Caco-2 (cell line): ENCODE results near the gene USP13. TPM values are rescaled to one million over a fixed set of nuclear protein-coding genes. Genes with fewer than 3 reads are reported as not detected.

Experiments used
- BruUV-seq: library from RNA; stranded (reverse); fragments of 400-500 nt; replicated peaks from 2 replicates; lab custom pipeline; 2021; lab: Mats Ljungman, UMichigan
- CTCF ChIA-PET: fragments of 300-600 bp; sonication (Branson Sonifier 250); formaldehyde crosslinking; loops from one replicate; lab custom pipeline; 2022; ENCODE audit warnings: antibody characterized with exemption; lab: Charles Lee
- POLR2A ChIA-PET: fragments of 300-600 bp; sonication (Branson Sonifier 250); formaldehyde crosslinking; loops from one replicate; lab custom pipeline; 2022; ENCODE audit warnings: antibody characterized with exemption; lab: Charles Lee
- DNase-seq, 2 experiments: peaks; one replicate each; pipeline versions ENCODE4 v3.0.0 to v3.0.0-alpha.2; 2020 to 2022
- H3K27me3 ChIP-seq: replicated peaks from 2 replicates; pipeline ENCODE4 v1.6.0; 2011; ENCODE audit warnings: low read length; ENCODE audit not compliant: control insufficient read depth, insufficient read depth
- H3K36me3 ChIP-seq: 2 replicates; pipeline ENCODE4 v1.5.1; 2011; ENCODE audit warnings: low read length; ENCODE audit not compliant: control insufficient read depth, insufficient read depth
- H3K4me1 ChIP-seq: fragments of 250-450 bp; sonication (Bioruptor Pico); 2 replicates; pipeline ENCODE4 v1.5.1; 2020; ENCODE audit warnings: mild to moderate bottlenecking
- H3K4me3 ChIP-seq: 2 replicates; pipeline ENCODE4 v1.5.1; 2011; ENCODE audit warnings: low read depth, mild to moderate bottlenecking, control low read depth, low read length
- H3K9me3 ChIP-seq: fragments of 250-450 bp; sonication (Bioruptor Pico); 2 replicates; pipeline ENCODE4 v1.5.1; 2020; ENCODE audit warnings: mild to moderate bottlenecking, moderate library complexity
- H3K27ac Mint-ChIP-seq: one replicate; pipeline ENCODE4 v1.8.0; 2022; ENCODE audit warnings: mixed read lengths; ENCODE audit not compliant: unreplicated experiment
- H3K27me3 Mint-ChIP-seq: one replicate; pipeline ENCODE4 v1.8.0; 2022; ENCODE audit warnings: mixed read lengths; ENCODE audit not compliant: insufficient read depth, unreplicated experiment
- H3K36me3 Mint-ChIP-seq: one replicate; pipeline ENCODE4 v1.8.0; 2022; ENCODE audit warnings: mild to moderate bottlenecking, mixed read lengths; ENCODE audit not compliant: insufficient read depth, unreplicated experiment
- H3K4me1 Mint-ChIP-seq: one replicate; pipeline ENCODE4 v1.8.0; 2022; ENCODE audit warnings: low read depth, mixed read lengths; ENCODE audit not compliant: unreplicated experiment
- H3K4me3 Mint-ChIP-seq: one replicate; pipeline ENCODE4 v1.8.0; 2022; ENCODE audit warnings: mild to moderate bottlenecking, moderate library complexity, mixed read lengths; ENCODE audit not compliant: unreplicated experiment
- H3K9me3 Mint-ChIP-seq: one replicate; pipeline ENCODE4 v1.8.0; 2022; ENCODE audit warnings: mixed read lengths; ENCODE audit not compliant: unreplicated experiment
- CTCF ChIP-seq, 2 experiments: fragments of 200-600 bp in 1 of 2; IDR thresholded peaks; 1 replicate in 1 of 2; 2 replicates in 1 of 2; pipeline versions ENCODE4 v1.5.1 to v1.8.0; 2011 to 2022; ENCODE audit warnings: antibody characterized with exemption in 1 of 2, control low read depth in 1 of 2, inconsistent platforms in 1 of 2, low read depth in 1 of 2, low read length in 1 of 2, mild to moderate bottlenecking in 1 of 2, moderate library complexity in 1 of 2; ENCODE audit not compliant: insufficient read depth in 1 of 2, severe bottlenecking in 1 of 2, unreplicated experiment in 1 of 2
- intact Hi-C: fragments of 100-400 bp; cut with micrococcal nuclease; formaldehyde crosslinking; loops from one replicate; pipeline ENCODE4 v1.10.0; 2022; ENCODE audit not compliant: unreplicated experiment
- total RNA-seq: library from RNA; stranded (reverse); gene quantifications from 2 replicates; pipeline ENCODE4 v1.2.3, GENCODE V29; 2022

The USP13 gene
- total RNA-seq, 1 experiment from 2014 or later, result 16.2 TPM

GRCh38 chr3:179717219-179717618 lies 64.4 kb downstream of the USP13 start:
- no peak overlapping the region for H3K4me3 Mint-ChIP-seq
- BruUV-seq, result no TSS peak
- H3K9me3 Mint-ChIP-seq, result no peaks in the 10 kb centered on the region
- H3K4me3 ChIP-seq, result no peak overlapping the region
- intact Hi-C loops, result no loop called here
- H3K9me3 ChIP-seq, result no peaks in the 10 kb centered on the region
- no peaks in the 10 kb centered on the region for H3K27me3 Mint-ChIP-seq
- ChIA-PET POLR2A (no interaction called here), CTCF (no interaction called here)
- no peak overlapping the region for H3K27ac Mint-ChIP-seq
- H3K27me3 ChIP-seq, result no peaks in the 10 kb centered on the region
- H3K4me1 Mint-ChIP-seq, result no peaks in the 10 kb centered on the region
- H3K36me3 Mint-ChIP-seq, result peaks cover 6% of the 10 kb centered on the region
- no peak for DNase-seq
- TF ChIP-seq CTCF (IDR thresholded peaks at IDR 0.05; ENCODE audit: insufficient read depth in 1 of 2, low read depth in 1 of 2, low read length in 1 of 2, severe bottlenecking in 1 of 2, unreplicated experiment in 1 of 2), result no peak
- no peaks in the 10 kb centered on the region for H3K36me3 ChIP-seq
- H3K4me1 ChIP-seq, result no peaks in the 10 kb centered on the region

- CTCF ChIA-PET, result no interaction called here
- Mint-ChIP-seq H3K4me3 (no peak overlapping the region), H3K9me3 (no peaks in the 10 kb centered on the region), H3K36me3 (peaks cover 15% of the 10 kb centered on the region), H3K27me3 (no peaks in the 10 kb centered on the region), H3K4me1 (no peaks in the 10 kb centered on the region), H3K27ac (no peak overlapping the region)
- no peaks in the 10 kb centered on the region for H3K4me1 ChIP-seq
- DNase-seq, result no peak
- no TSS peak for BruUV-seq
- intact Hi-C loops, result no loop called here
- no peaks in the 10 kb centered on the region for H3K9me3 ChIP-seq
- H3K27me3 ChIP-seq, result no peaks in the 10 kb centered on the region
- H3K36me3 ChIP-seq, result no peaks in the 10 kb centered on the region
- POLR2A ChIA-PET, result no interaction called here
- no peak for TF ChIP-seq CTCF (IDR thresholded peaks at IDR 0.05; ENCODE audit: insufficient read depth in 1 of 2, low read depth in 1 of 2, low read length in 1 of 2, severe bottlenecking in 1 of 2, unreplicated experiment in 1 of 2)
- H3K4me3 ChIP-seq, result no peak overlapping the region
These were observed 66.4 kb downstream of the USP13 start for GRCh38 chr3:179719048-179719734.

GRCh38 chr3:179720196-179720595 lies 67.4 kb downstream of the USP13 start:
- Histone ChIP-seq H3K27me3 (no peaks in the 10 kb centered on the region), H3K9me3 (no peaks in the 10 kb centered on the region), H3K36me3 (no peaks in the 10 kb centered on the region), H3K4me1 (no peaks in the 10 kb centered on the region), H3K4me3 (no peak overlapping the region)
- ChIA-PET POLR2A (no interaction called here), CTCF (no interaction called here)
- no peak overlapping the region for H3K27ac Mint-ChIP-seq
- BruUV-seq, result no TSS peak
- no peak overlapping the region for H3K4me3 Mint-ChIP-seq
- peaks cover 9% of the 10 kb centered on the region for H3K36me3 Mint-ChIP-seq
- TF ChIP-seq CTCF (IDR thresholded peaks at IDR 0.05; ENCODE audit: insufficient read depth in 1 of 2, low read depth in 1 of 2, low read length in 1 of 2, severe bottlenecking in 1 of 2, unreplicated experiment in 1 of 2), result no peak
- no peak for DNase-seq
- no peaks in the 10 kb centered on the region for H3K27me3 Mint-ChIP-seq
- intact Hi-C loops, result no loop called here
- no peaks in the 10 kb centered on the region for H3K9me3 Mint-ChIP-seq
- no peaks in the 10 kb centered on the region for H3K4me1 Mint-ChIP-seq
